ENCODE measurements around the gene STIP1. TPM values are rescaled to one million over a fixed set of nuclear protein-coding genes. Genes with fewer than 3 reads are reported as not detected.

Gene STIP1
- total RNA-seq, 2 donors from 2014 or later, result 104 to 139 TPM

GRCh38 chr11:64247729-64248531 is 62.0 kb downstream of the STIP1 start:
- H3K36me3 ChIP-seq, result no peaks in the 10 kb centered on the region
- intact Hi-C loops (cut with DNase I), result no loop called here
- no peaks in the 10 kb centered on the region for H3K9me3 ChIP-seq
- no peak for DNase-seq (ENCODE audit: low spot score)
- TF ChIP-seq POLR2A (IDR thresholded peaks at IDR 0.05) (no peak), POLR2AphosphoS5 (IDR thresholded peaks at IDR 0.05) (no peak), CTCF (IDR thresholded peaks at IDR 0.05) (no peak)
- H3K4me1 ChIP-seq (replicated peaks), result peaks cover 20% of the 10 kb centered on the region
- H3K4me3 ChIP-seq, result peak overlapping the region; percentile 47 to 52
- WGBS, result 41% methylated on average over 31 of the region's 31 CpGs
- no peaks in the 10 kb centered on the region for H3K27me3 ChIP-seq (replicated peaks; ENCODE audit: insufficient read depth)
- peak overlapping the region; percentile 82 to 84 for H3K27ac ChIP-seq

GRCh38 chr11:64248578-64248977 is 62.6 kb downstream of the STIP1 start:
- H3K27me3 ChIP-seq (replicated peaks; ENCODE audit: insufficient read depth), result no peaks in the 10 kb centered on the region
- H3K27ac ChIP-seq, result no peak overlapping the region
- WGBS, result 72% methylated on average over 6 of the region's 7 CpGs
- H3K4me1 ChIP-seq (replicated peaks), result peaks cover 22% of the 10 kb centered on the region
- no peak overlapping the region for H3K4me3 ChIP-seq
- H3K36me3 ChIP-seq, result no peaks in the 10 kb centered on the region
- DNase-seq (ENCODE audit: low spot score), result no peak
- no peaks in the 10 kb centered on the region for H3K9me3 ChIP-seq
- intact Hi-C loops (cut with DNase I), result no loop called here
- TF ChIP-seq CTCF (IDR thresholded peaks at IDR 0.05), result no peak
- TF ChIP-seq POLR2A (IDR thresholded peaks at IDR 0.05), result no peak
- no peak for TF ChIP-seq POLR2AphosphoS5 (IDR thresholded peaks at IDR 0.05)

- Histone ChIP-seq H3K4me1 (replicated peaks) (peaks cover 22% of the 10 kb centered on the region), H3K27me3 (replicated peaks; ENCODE audit: insufficient read depth) (no peaks in the 10 kb centered on the region), H3K4me3 (no peak overlapping the region), H3K9me3 (no peaks in the 10 kb centered on the region), H3K36me3 (no peaks in the 10 kb centered on the region), H3K27ac (no peak overlapping the region)
- 97% methylated on average over 4 of the region's 4 CpGs for WGBS
- intact Hi-C loops (cut with DNase I), result no loop called here
- DNase-seq (ENCODE audit: low spot score), result no peak
- TF ChIP-seq CTCF (IDR thresholded peaks at IDR 0.05), result no peak
- TF ChIP-seq POLR2A (IDR thresholded peaks at IDR 0.05), result no peak
- no peak for TF ChIP-seq POLR2AphosphoS5 (IDR thresholded peaks at IDR 0.05)
Observed at GRCh38 chr11:64249038-64249437, 63.1 kb downstream of the STIP1 start.

- no peak overlapping the region for H3K4me3 ChIP-seq
- no peaks in the 10 kb centered on the region for H3K9me3 ChIP-seq
- no peak for DNase-seq (ENCODE audit: low spot score)
- TF ChIP-seq POLR2AphosphoS5 (IDR thresholded peaks at IDR 0.05) (no peak), CTCF (IDR thresholded peaks at IDR 0.05) (no peak), POLR2A (IDR thresholded peaks at IDR 0.05) (no peak)
- no peak overlapping the region for H3K27ac ChIP-seq
- intact Hi-C loops (cut with DNase I), result loop anchor here (5.0 kb wide), 1 partner anchor 53 kb away; the partner anchor contains the start of gene CATSPERZ
- peaks cover 22% of the 10 kb centered on the region for H3K4me1 ChIP-seq (replicated peaks)
- no peaks in the 10 kb centered on the region for H3K27me3 ChIP-seq (replicated peaks; ENCODE audit: insufficient read depth)
- WGBS, result 91% methylated on average over 8 of the region's 8 CpGs
- H3K36me3 ChIP-seq, result no peaks in the 10 kb centered on the region
Observed at GRCh38 chr11:64249563-64250414, 63.8 kb downstream of the STIP1 start.
